ENCODE data around the gene ACY1.
"Not testable (repeated sequence)": the region's sequence is repeated elsewhere in the genome, so short reads cannot be mapped to it uniquely, and the experiment has no call there.

The ACY1 gene

GRCh38 chr3:52026041-52026440 is 42.7 kb downstream of the ACY1 start:
- Mint-ChIP-seq H3K4me3 (no peak overlapping the region), H3K27ac (no peak overlapping the region), H3K27me3 (no peaks in the 10 kb centered on the region), H3K4me1 (ENCODE audit: low read depth) (no peaks in the 10 kb centered on the region), H3K36me3 (ENCODE audit: low read depth) (no peaks in the 10 kb centered on the region), H3K9me3 (no peaks in the 10 kb centered on the region)

DNA sequence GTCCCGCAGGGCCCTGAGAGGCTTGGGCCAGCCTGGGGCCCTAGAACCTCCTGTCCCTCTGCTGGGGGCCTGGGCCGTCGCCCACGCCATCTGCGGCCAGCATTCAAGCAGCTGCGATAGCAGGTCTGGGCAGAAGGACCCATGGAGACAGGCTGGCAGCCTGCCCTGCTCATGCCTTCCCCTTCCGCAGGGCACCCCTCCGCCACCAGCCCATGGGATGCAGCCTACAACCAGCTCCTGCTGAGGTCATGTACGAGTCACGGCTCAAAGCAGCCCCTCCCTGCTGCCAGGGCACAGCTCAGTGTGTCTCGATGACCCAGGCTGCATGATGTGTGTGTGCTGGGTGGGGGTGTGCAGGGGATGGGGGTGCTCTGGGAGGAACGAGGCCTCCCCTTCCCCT is 45.2 kb downstream of the ACY1 start:
- Mint-ChIP-seq H3K27ac (no peak overlapping the region), H3K4me1 (ENCODE audit: low read depth) (no peaks in the 10 kb centered on the region), H3K27me3 (no peaks in the 10 kb centered on the region), H3K9me3 (no peaks in the 10 kb centered on the region), H3K36me3 (ENCODE audit: low read depth) (no peaks in the 10 kb centered on the region), H3K4me3 (no peak overlapping the region)

- Mint-ChIP-seq H3K36me3 (ENCODE audit: low read depth) (no peaks in the 10 kb centered on the region), H3K4me1 (ENCODE audit: low read depth) (no peaks in the 10 kb centered on the region), H3K9me3 (no peaks in the 10 kb centered on the region), H3K27ac (no peak overlapping the region), H3K27me3 (no peaks in the 10 kb centered on the region), H3K4me3 (no peak overlapping the region)
Measured at GRCh38 chr3:52029053-52029452, 45.7 kb downstream of the ACY1 start.

DNA sequence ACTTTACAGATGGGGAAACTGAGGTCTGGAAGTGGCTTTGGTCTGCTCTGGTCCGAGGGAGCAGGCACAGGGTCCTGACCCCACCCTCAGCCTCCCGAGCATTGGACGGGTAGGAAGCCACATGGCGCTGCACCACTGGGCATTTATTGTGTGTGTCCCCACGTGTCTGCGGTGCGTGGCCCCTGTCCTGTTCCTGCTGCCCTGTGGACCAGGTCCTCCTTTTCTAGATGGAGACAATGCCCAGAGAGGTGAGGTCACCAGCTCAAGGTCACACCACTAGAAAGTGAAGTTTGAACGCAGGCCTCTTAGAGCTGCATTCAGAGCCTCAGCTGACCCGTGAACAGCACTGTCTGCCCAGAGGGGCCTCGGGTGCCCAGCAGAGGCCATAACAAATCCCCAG is 46.2 kb downstream of the ACY1 start:
- Mint-ChIP-seq H3K4me1 (ENCODE audit: low read depth) (no peaks in the 10 kb centered on the region), H3K27ac (no peak overlapping the region), H3K27me3 (no peaks in the 10 kb centered on the region), H3K4me3 (no peak overlapping the region), H3K9me3 (no peaks in the 10 kb centered on the region), H3K36me3 (ENCODE audit: low read depth) (no peaks in the 10 kb centered on the region)

DNA sequence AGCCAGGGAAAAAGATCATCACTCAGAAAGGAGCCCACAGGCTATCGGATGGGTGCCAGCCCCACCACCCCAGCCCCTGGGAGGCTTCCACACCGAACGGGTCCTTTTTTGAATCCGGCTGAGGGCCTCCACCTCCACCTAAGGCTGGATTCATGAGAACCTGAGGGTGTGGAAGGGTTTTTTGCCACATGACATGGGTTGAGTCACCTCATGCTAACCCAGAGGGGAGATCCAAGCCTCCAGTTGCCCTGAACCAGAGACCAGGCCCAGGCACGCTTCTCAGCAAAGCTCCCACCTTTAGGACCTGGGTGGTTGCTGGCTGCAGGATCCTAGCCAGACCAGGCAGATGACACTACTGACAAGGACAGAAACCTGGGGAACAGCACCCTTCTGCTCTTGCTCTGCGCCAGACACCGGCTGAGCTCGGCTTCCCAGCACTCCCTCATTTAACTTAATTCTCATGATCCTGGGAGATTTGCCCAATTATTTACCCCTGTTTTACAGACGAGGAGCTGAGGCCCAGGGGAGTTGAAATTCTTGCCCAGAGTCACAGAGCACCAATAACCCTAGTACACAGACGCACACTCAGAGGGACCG is 47.5 kb downstream of the ACY1 start:
- H3K4me3 Mint-ChIP-seq, result no peak overlapping the region
- no peak overlapping the region for H3K27ac Mint-ChIP-seq
- no peaks in the 10 kb centered on the region for H3K36me3 Mint-ChIP-seq (ENCODE audit: low read depth)

GRCh38 chr3:52031896-52032295 is 48.6 kb downstream of the ACY1 start:
- Mint-ChIP-seq H3K36me3 (ENCODE audit: low read depth) (no peaks in the 10 kb centered on the region), H3K27ac (no peak overlapping the region), H3K4me3 (no peak overlapping the region), H3K27me3 (no peaks in the 10 kb centered on the region), H3K4me1 (ENCODE audit: low read depth) (no peaks in the 10 kb centered on the region), H3K9me3 (no peaks in the 10 kb centered on the region)

More for the DNA sequence above, 47.5 kb downstream of the ACY1 start:
- Mint-ChIP-seq H3K4me1 (ENCODE audit: low read depth) (no peaks in the 10 kb centered on the region), H3K27me3 (no peaks in the 10 kb centered on the region), H3K9me3 (no peaks in the 10 kb centered on the region)

- H3K27ac Mint-ChIP-seq, result no peak overlapping the region
- H3K9me3 Mint-ChIP-seq, result no peaks in the 10 kb centered on the region
- no peaks in the 10 kb centered on the region for H3K27me3 Mint-ChIP-seq
- no peak overlapping the region for H3K4me3 Mint-ChIP-seq
- no peaks in the 10 kb centered on the region for H3K4me1 Mint-ChIP-seq (ENCODE audit: low read depth)
- no peaks in the 10 kb centered on the region for H3K36me3 Mint-ChIP-seq (ENCODE audit: low read depth)
Measured at GRCh38 chr3:52032702-52033408, 49.5 kb downstream of the ACY1 start.

DNA sequence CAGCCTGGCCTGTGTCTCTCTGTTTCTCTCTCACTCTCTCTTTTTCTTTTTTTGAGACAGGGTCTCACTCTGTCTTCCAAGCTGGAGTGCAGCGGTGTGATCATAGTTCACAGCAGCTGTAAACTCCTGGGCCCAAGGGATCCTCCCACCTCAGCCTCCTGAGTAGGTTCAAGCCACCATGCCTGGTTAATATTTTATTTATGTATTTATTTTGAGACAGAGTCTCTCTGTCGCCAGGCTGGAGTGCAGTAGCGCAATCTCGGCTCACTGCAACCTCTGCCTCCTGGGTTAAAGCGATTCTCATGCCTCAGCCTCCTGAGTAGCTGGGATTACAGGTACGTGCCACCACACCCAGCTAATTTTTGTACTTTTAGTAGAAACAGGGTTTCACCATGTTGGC is 50.4 kb downstream of the ACY1 start:
- not testable (repeated sequence) for H3K4me1 Mint-ChIP-seq (ENCODE audit: low read depth); H3K9me3 Mint-ChIP-seq; H3K27ac Mint-ChIP-seq; H3K36me3 Mint-ChIP-seq (ENCODE audit: low read depth); H3K4me3 Mint-ChIP-seq; H3K27me3 Mint-ChIP-seq

DNA sequence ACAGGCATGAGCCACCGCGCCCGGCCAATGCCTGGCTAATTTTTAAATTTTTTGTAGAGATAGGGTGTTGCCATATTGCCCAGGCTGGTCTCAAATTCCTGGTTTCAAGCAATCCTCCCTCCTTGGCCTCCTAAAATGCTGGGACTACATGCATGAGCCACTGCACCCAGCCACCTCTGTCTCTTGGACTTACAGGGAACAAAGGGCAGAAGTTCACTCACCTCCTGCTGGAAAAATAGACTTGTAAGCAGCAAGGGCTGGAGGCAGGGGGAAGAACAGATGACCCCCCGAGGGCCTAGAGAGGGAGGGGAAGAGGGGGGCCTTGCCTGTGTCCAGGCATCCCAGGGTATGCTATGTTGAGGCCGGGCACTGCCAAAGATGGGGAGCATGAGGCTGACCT is 50.9 kb downstream of the ACY1 start:
- Mint-ChIP-seq H3K4me3 (no peak overlapping the region), H3K9me3 (no peaks in the 10 kb centered on the region), H3K27me3 (no peaks in the 10 kb centered on the region), H3K4me1 (ENCODE audit: low read depth) (no peaks in the 10 kb centered on the region), H3K36me3 (ENCODE audit: low read depth) (no peaks in the 10 kb centered on the region), H3K27ac (no peak overlapping the region)

DNA sequence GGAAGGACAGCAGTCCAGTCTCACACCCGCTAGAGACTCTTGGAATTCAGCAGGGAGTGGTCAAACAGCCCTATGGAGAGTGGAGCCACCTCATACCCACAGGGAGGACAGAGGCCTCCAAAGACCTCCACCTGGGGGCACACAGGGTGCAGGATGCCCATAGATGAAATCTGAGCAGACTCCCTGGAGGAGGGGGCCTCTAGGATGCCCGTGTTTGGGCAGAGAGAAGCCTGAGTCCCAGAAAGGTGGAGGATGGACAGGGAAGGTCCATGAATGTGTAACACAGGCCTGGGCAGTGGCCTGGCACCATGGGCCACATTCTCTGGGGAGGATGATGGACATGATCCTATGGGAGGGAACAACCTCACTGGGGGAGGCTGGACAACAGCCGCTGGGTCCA is 51.3 kb downstream of the ACY1 start:
- Mint-ChIP-seq H3K27ac (no peak overlapping the region), H3K4me1 (ENCODE audit: low read depth) (no peaks in the 10 kb centered on the region), H3K9me3 (no peaks in the 10 kb centered on the region), H3K4me3 (no peak overlapping the region), H3K36me3 (ENCODE audit: low read depth) (no peaks in the 10 kb centered on the region), H3K27me3 (no peaks in the 10 kb centered on the region)

- Mint-ChIP-seq H3K27ac (no peak overlapping the region), H3K4me1 (ENCODE audit: low read depth) (no peaks in the 10 kb centered on the region), H3K9me3 (no peaks in the 10 kb centered on the region)
Measured at GRCh38 chr3:52036222-52036694, 52.9 kb downstream of the ACY1 start.

GRCh38 chr3:52036829-52037228 is 53.5 kb downstream of the ACY1 start:
- Mint-ChIP-seq H3K4me3 (no peak overlapping the region), H3K9me3 (no peaks in the 10 kb centered on the region), H3K27me3 (no peaks in the 10 kb centered on the region), H3K27ac (no peak overlapping the region), H3K36me3 (ENCODE audit: low read depth) (no peaks in the 10 kb centered on the region), H3K4me1 (ENCODE audit: low read depth) (no peaks in the 10 kb centered on the region)

More at GRCh38 chr3:52036222-52036694, 52.9 kb downstream of the ACY1 start:
- H3K27me3 Mint-ChIP-seq, result no peaks in the 10 kb centered on the region
- H3K36me3 Mint-ChIP-seq (ENCODE audit: low read depth), result no peaks in the 10 kb centered on the region
- no peak overlapping the region for H3K4me3 Mint-ChIP-seq

DNA sequence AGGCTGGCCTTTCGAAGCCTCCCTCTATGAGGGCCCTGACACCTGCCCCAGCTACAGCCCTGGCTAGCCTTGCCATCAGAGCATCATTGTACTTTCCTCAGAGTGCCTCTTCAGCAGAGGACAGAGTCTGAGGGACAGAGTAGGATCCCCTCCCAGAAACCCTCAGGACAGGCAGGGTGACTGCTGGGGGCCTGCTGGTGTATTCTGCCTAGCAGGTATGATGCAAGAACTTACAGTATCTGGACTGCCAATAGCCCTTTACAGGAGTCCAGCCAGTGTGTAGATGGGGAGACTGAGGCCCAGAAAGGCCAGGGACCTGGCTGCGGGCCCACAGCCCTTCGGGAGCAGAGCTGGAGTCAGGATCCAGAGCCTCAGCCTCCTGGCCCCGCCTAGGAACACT is 54.0 kb downstream of the ACY1 start:
- Mint-ChIP-seq H3K27ac (no peak overlapping the region), H3K4me1 (ENCODE audit: low read depth) (no peaks in the 10 kb centered on the region), H3K36me3 (ENCODE audit: low read depth) (no peaks in the 10 kb centered on the region), H3K27me3 (no peaks in the 10 kb centered on the region), H3K9me3 (no peaks in the 10 kb centered on the region), H3K4me3 (no peak overlapping the region)

DNA sequence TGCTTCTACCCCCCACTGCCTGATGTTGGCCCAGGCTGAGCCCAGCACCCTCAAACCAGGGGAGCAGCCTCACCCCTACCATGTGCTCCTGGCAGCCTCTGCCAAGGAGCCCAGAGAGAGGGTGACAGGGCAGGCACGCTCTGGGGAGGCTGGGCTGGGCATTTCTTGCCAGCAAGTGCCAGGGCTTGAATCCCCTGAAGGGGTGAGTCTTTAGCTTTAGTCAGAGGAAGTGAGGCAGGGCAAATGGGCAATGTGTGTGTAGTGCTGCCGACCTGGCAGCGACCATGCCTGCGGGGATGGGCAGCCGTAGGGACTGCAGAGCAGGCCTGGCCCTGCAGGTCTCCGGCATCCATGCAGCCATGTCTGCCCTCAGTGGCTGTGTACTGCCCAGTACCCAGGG is 54.9 kb downstream of the ACY1 start:
- Mint-ChIP-seq H3K27me3 (no peaks in the 10 kb centered on the region), H3K9me3 (no peaks in the 10 kb centered on the region), H3K4me3 (no peak overlapping the region), H3K36me3 (ENCODE audit: low read depth) (no peaks in the 10 kb centered on the region), H3K27ac (no peak overlapping the region), H3K4me1 (ENCODE audit: low read depth) (no peaks in the 10 kb centered on the region)

Measured in stimulated activated naive CD8-positive, alpha-beta T cell treated with anti-CD3 and anti-CD28 coated beads, Interleukin-15, Interleukin-2, amounts not matched to agents 100 ng/mL and 50 ng/mL, for 24 hours (primary cell).